B cell (primary cell): ENCODE results near the gene PPEF2. TPM values are rescaled to one million over a fixed set of nuclear protein-coding genes. Genes with fewer than 3 reads are reported as not detected.

ENCODE experiments used
- ATAC-seq: fragments of 200-7000 bp; cut with Tn5 transposase; one replicate; pipeline ENCODE4 v1.10.0; 2021; ENCODE audit warnings: low read depth, mild to moderate bottlenecking, moderate number of reproducible peaks, moderate library complexity
- CTCF ChIA-PET: fragments of 350-600 bp; sonication (Branson Sonifier 250); formaldehyde crosslinking; loops from one replicate; lab custom pipeline; 2021; ENCODE audit warnings: antibody characterized with exemption, inconsistent platforms; lab: Charles Lee
- POLR2A ChIA-PET: fragments of 350-600 bp; sonication (Branson Sonifier 250); formaldehyde crosslinking; loops from one replicate; lab custom pipeline; 2021; ENCODE audit warnings: antibody characterized with exemption; lab: Charles Lee
- DNase-seq: peaks from one replicate; pipeline ENCODE4 v3.0.0; 2013
- H2AFZ ChIP-seq: 2 replicates; pipeline ENCODE4 v1.6.1; 2012; ENCODE audit warnings: mild to moderate bottlenecking, low read depth, low read length; ENCODE audit not compliant: insufficient read depth, poor library complexity, severe bottlenecking
- H3K27ac ChIP-seq, 2 donors: 1 replicate in 1 of 2; 2 replicates in 1 of 2; pipeline ENCODE4 v1.5.1; 2012 to 2013; ENCODE audit warnings: low read length in 2 of 2, mild to moderate bottlenecking in 2 of 2, moderate library complexity in 1 of 2
- H3K27me3 ChIP-seq, 4 experiments: fragments of 200-600 bp in 1 of 4; sonication (generic) in 1 of 4; replicated peaks in 1 of 4; 1 replicate in 2 of 4; 2 replicates in 2 of 4; pipeline versions ENCODE4 v1.6.1 to v1.7.0; 2013 to 2016; ENCODE audit warnings: low read length in 3 of 4, mild to moderate bottlenecking in 2 of 4, mixed read lengths in 1 of 4, moderate library complexity in 1 of 4; ENCODE audit not compliant: insufficient read depth in 4 of 4, control insufficient read depth in 3 of 4; ENCODE audit errors: control extremely low read depth in 1 of 4
- H3K36me3 ChIP-seq, 2 experiments: replicated peaks in 1 of 2; 1 replicate in 1 of 2; 2 replicates in 1 of 2; pipeline versions ENCODE4 v1.6.1 to v1.7.1; 2013; ENCODE audit warnings: low read length in 1 of 2; ENCODE audit not compliant: insufficient read depth in 2 of 2, control insufficient read depth in 1 of 2; ENCODE audit errors: control extremely low read depth in 1 of 2, extremely low read depth in 1 of 2
- H3K4me1 ChIP-seq, 2 donors: fragments of 200-600 bp in 1 of 2; sonication (generic) in 1 of 2; 1 replicate in 1 of 2; 2 replicates in 1 of 2; pipeline versions ENCODE4 v1.5.1 to v1.6.1; 2013 to 2017; ENCODE audit warnings: low read length in 2 of 2; ENCODE audit not compliant: control insufficient read depth in 2 of 2, insufficient read depth in 2 of 2
- H3K4me2 ChIP-seq: replicated peaks from 2 replicates; pipeline ENCODE3; 2012; ENCODE audit warnings: mild to moderate bottlenecking, low read depth, low read length; ENCODE audit not compliant: poor library complexity, severe bottlenecking
- H3K4me3 ChIP-seq, 5 experiments: fragments of 200-600 bp in 1 of 5; sonication (generic) in 1 of 5; 1 replicate in 3 of 5; 2 replicates in 2 of 5; pipeline versions ENCODE4 v1.5.1 to v1.7.0; 2011 to 2016; ENCODE audit warnings: low read length in 4 of 5, mild to moderate bottlenecking in 4 of 5, low read depth in 2 of 5, control low read depth in 1 of 5, moderate library complexity in 1 of 5; ENCODE audit not compliant: insufficient read depth in 1 of 5; ENCODE audit errors: control extremely low read depth in 1 of 5, extremely low read depth in 1 of 5
- H3K79me2 ChIP-seq: fragments of 200-600 bp; sonication (generic); one replicate; pipeline ENCODE4 v1.6.0; 2016; ENCODE audit warnings: low read length; ENCODE audit not compliant: control insufficient read depth, insufficient read depth
- H3K9ac ChIP-seq: fragments of 200-600 bp; sonication (generic); 2 replicates; pipeline ENCODE4 v1.6.1; 2017; ENCODE audit warnings: mild to moderate bottlenecking, low read length, moderate library complexity
- H3K9me3 ChIP-seq, 3 donors: one replicate each; pipeline versions ENCODE4 v1.6.1 to v1.7.1; 2013; ENCODE audit warnings: low read length in 2 of 3; ENCODE audit not compliant: control insufficient read depth in 2 of 3, insufficient read depth in 1 of 3; ENCODE audit errors: control extremely low read depth in 1 of 3
- H4K20me1 ChIP-seq: 2 replicates; pipeline ENCODE4 v1.6.0; 2012; ENCODE audit warnings: mild to moderate bottlenecking, low read length; ENCODE audit not compliant: insufficient read depth, control insufficient read depth, poor library complexity, severe bottlenecking
- H3K27ac Mint-ChIP-seq: one replicate; pipeline ENCODE4 v1.8.0; 2021; ENCODE audit warnings: mixed read lengths
- H3K27me3 Mint-ChIP-seq: one replicate; pipeline ENCODE4 v1.8.0; 2021; ENCODE audit warnings: mixed read lengths
- H3K4me1 Mint-ChIP-seq: one replicate; pipeline ENCODE4 v1.8.0; 2021; ENCODE audit warnings: mixed read lengths
- H3K4me3 Mint-ChIP-seq: one replicate; pipeline ENCODE4 v1.8.0; 2021; ENCODE audit warnings: mixed read lengths
- H3K9me3 Mint-ChIP-seq: one replicate; pipeline ENCODE4 v1.8.0; 2022; ENCODE audit warnings: mixed read lengths; ENCODE audit not compliant: insufficient read depth
- EZH2 ChIP-seq: IDR thresholded peaks from 2 replicates; pipeline ENCODE4 v1.6.1; 2012; ENCODE audit warnings: borderline replicate concordance, low read depth, mild to moderate bottlenecking, moderate library complexity, low read length; ENCODE audit not compliant: insufficient read depth, poor library complexity, severe bottlenecking
- WGBS: methylation state at CpG from one replicate; pipeline ENCODE4 v1.1.5; 2013; ENCODE audit warnings: missing lambda C conversion rate; ENCODE audit not compliant: insufficient coverage; 5-methylcytosine and 5-hydroxymethylcytosine counted together
- intact Hi-C: fragments of 100-400 bp; cut with micrococcal nuclease; formaldehyde crosslinking; loops from one replicate; pipeline ENCODE4 v1.10.0; 2022
- polyA plus RNA-seq: library from polyadenylated mRNA; depleted of rRNA; stranded (reverse); fragments of >200 nt; gene quantifications from 2 replicates; pipeline ENCODE4 v1.2.3, GENCODE V29; 2012
- small RNA-seq: library from RNA; depleted of rRNA; stranded (forward); fragments of <200 nt; gene quantifications from one replicate; pipeline ENCODE3, GENCODE V24; 2012; ENCODE audit warnings: low replicate concordance, low read depth; ENCODE audit not compliant: insufficient read length
- total RNA-seq, 2 donors: library from RNA; stranded (reverse); fragments of 120-200 nt in 1 of 2; gene quantifications; 1 replicate in 1 of 2; 2 replicates in 1 of 2; pipeline versions ENCODE4 v1.2.3 to v1.2.4, GENCODE V29; 2013 to 2022
- TF ChIP-seq, protein P1 (sequence below): fragments of 200-600 bp; IDR thresholded peaks from one replicate; pipeline ENCODE4 v1.8.0; 2022; ENCODE audit warnings: antibody characterized with exemption, mild to moderate bottlenecking

The PPEF2 gene
- total and polyA plus RNA-seq, 2 donors (not counting 1 experiment from before 2014, with no cell fraction given): 0.07 to 0.10 TPM

DNA sequence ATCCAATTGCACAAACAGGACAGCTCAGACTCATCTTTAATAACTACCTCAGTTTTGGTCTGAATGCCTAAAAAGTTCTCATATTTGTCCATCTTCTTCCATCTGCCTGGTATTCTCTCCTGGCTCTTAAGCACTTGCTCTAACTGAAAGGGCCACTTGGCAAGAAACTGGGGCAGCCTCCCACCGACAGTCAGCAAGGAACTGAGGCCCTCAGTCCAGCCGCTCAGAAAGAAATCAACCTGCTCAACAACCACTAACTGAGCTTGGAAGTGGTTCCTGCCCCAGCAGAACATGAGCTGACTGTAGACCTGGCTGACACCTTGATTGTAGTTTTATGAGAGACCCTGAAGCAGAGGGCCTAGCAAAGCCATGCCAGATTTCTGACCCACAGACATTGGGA, 84.4 kb downstream of the PPEF2 start:
- no peaks in the 10 kb centered on the region for H3K9me3 ChIP-seq
- H3K4me3 ChIP-seq: no peak overlapping the region
- no peak for ATAC-seq
- H3K36me3 ChIP-seq: peaks cover 4 to 19% of the 10 kb centered on the region in 2 experiments
- POLR2A ChIA-PET: no interaction called here
- DNase-seq: no peak
- Mint-ChIP-seq H3K9me3 (no peaks in the 10 kb centered on the region), H3K4me1 (no peaks in the 10 kb centered on the region), H3K27ac (no peak overlapping the region), H3K27me3 (no peaks in the 10 kb centered on the region), H3K4me3 (no peak overlapping the region)
- intact Hi-C loops: no loop called here
- 96% methylated on average over 2 of the region's 2 CpGs for WGBS
- H3K4me2 ChIP-seq: no peak overlapping the region
- TF ChIP-seq, protein P1, sequence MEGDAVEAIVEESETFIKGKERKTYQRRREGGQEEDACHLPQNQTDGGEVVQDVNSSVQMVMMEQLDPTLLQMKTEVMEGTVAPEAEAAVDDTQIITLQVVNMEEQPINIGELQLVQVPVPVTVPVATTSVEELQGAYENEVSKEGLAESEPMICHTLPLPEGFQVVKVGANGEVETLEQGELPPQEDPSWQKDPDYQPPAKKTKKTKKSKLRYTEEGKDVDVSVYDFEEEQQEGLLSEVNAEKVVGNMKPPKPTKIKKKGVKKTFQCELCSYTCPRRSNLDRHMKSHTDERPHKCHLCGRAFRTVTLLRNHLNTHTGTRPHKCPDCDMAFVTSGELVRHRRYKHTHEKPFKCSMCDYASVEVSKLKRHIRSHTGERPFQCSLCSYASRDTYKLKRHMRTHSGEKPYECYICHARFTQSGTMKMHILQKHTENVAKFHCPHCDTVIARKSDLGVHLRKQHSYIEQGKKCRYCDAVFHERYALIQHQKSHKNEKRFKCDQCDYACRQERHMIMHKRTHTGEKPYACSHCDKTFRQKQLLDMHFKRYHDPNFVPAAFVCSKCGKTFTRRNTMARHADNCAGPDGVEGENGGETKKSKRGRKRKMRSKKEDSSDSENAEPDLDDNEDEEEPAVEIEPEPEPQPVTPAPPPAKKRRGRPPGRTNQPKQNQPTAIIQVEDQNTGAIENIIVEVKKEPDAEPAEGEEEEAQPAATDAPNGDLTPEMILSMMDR: no peak
- TF ChIP-seq EZH2: no peak
- no peak overlapping the region for H2AFZ ChIP-seq
- no peak overlapping the region for H3K9ac ChIP-seq
- no peaks in the 10 kb centered on the region for H3K4me1 ChIP-seq
- no peaks in the 10 kb centered on the region for H4K20me1 ChIP-seq
- no peaks in the 10 kb centered on the region for H3K79me2 ChIP-seq
- CTCF ChIA-PET: no interaction called here
- no peaks in the 10 kb centered on the region for H3K27me3 ChIP-seq
- no peak overlapping the region for H3K27ac ChIP-seq

Small RNA genes within 50 kb of the gene (small RNA-seq; reads per million reads assigned to genes)
- not detected for gene RNU2-16P

Other genes with a start within 250 kb of the PPEF2 start
- 154 and 155 TPM in 2 replicates for gene G3BP2, start 229.0 kb downstream of the PPEF2 start, total RNA-seq
- 33.0 and 133 TPM in 2 replicates for gene G3BP2, start 229.0 kb downstream of the PPEF2 start, polyA plus RNA-seq
- 42.6 and 45.0 TPM in 2 replicates for gene USO1, start 177.9 kb downstream of the PPEF2 start, total RNA-seq
- 12.3 and 22.9 TPM in 2 replicates for gene USO1, start 177.9 kb downstream of the PPEF2 start, polyA plus RNA-seq
- 50.4 and 51.4 TPM in 2 replicates for gene NAAA, start 38.6 kb upstream of the PPEF2 start, total RNA-seq
- 51.4 and 55.2 TPM in 2 replicates for gene NAAA, start 38.6 kb upstream of the PPEF2 start, polyA plus RNA-seq
- 44.4 and 51.4 TPM in 2 replicates for gene SDAD1, start 88.5 kb upstream of the PPEF2 start, total RNA-seq
- 12.3 and 13.3 TPM in 2 replicates for gene SDAD1, start 88.5 kb upstream of the PPEF2 start, polyA plus RNA-seq
- gene CXCL9, start 105.1 kb upstream of the PPEF2 start, total RNA-seq: not detected in 2 replicates
- gene CXCL9, start 105.1 kb upstream of the PPEF2 start, polyA plus RNA-seq: not detected in 2 replicates
- gene CXCL10, start 121.0 kb upstream of the PPEF2 start, total RNA-seq: not detected in 2 replicates
- gene CXCL10, start 121.0 kb upstream of the PPEF2 start, polyA plus RNA-seq: 0.07 TPM in 1 of 2 replicates, not detected in the other
- gene CXCL11, start 133.6 kb upstream of the PPEF2 start, total RNA-seq: not detected in 2 replicates
- gene CXCL11, start 133.6 kb upstream of the PPEF2 start, polyA plus RNA-seq: not detected in 2 replicates
- gene ART3, start 172.3 kb upstream of the PPEF2 start, total RNA-seq: not detected in 2 replicates
- gene ART3, start 172.3 kb upstream of the PPEF2 start, polyA plus RNA-seq: not detected in 2 replicates
- 71.0 and 71.4 TPM in 2 replicates for gene NUP54, start 245.9 kb upstream of the PPEF2 start, total RNA-seq
- 17.4 and 20.4 TPM in 2 replicates for gene NUP54, start 245.9 kb upstream of the PPEF2 start, polyA plus RNA-seq